ENCODE results near the gene BCO2.
"Not testable (repeated sequence)": the region's sequence is repeated elsewhere in the genome, so short reads cannot be mapped to it uniquely, and the experiment has no call there.

BCO2 gene, protein sequence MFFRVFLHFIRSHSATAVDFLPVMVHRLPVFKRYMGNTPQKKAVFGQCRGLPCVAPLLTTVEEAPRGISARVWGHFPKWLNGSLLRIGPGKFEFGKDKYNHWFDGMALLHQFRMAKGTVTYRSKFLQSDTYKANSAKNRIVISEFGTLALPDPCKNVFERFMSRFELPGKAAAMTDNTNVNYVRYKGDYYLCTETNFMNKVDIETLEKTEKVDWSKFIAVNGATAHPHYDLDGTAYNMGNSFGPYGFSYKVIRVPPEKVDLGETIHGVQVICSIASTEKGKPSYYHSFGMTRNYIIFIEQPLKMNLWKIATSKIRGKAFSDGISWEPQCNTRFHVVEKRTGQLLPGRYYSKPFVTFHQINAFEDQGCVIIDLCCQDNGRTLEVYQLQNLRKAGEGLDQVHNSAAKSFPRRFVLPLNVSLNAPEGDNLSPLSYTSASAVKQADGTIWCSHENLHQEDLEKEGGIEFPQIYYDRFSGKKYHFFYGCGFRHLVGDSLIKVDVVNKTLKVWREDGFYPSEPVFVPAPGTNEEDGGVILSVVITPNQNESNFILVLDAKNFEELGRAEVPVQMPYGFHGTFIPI

GRCh38 chr11:112174789-112175598 lies at the start of gene BCO2:
Gene BCO2, plus strand, starts transcription at chr11:112175512. Its CDS starts 90 bp downstream, at chr11:112175602.
- DNase-seq (ENCODE audit: low read depth): no peak

GRCh38 chr11:112127056-112127455 lies 48.3 kb upstream of the BCO2 start:
- no peak for DNase-seq (ENCODE audit: low read depth)

DNA sequence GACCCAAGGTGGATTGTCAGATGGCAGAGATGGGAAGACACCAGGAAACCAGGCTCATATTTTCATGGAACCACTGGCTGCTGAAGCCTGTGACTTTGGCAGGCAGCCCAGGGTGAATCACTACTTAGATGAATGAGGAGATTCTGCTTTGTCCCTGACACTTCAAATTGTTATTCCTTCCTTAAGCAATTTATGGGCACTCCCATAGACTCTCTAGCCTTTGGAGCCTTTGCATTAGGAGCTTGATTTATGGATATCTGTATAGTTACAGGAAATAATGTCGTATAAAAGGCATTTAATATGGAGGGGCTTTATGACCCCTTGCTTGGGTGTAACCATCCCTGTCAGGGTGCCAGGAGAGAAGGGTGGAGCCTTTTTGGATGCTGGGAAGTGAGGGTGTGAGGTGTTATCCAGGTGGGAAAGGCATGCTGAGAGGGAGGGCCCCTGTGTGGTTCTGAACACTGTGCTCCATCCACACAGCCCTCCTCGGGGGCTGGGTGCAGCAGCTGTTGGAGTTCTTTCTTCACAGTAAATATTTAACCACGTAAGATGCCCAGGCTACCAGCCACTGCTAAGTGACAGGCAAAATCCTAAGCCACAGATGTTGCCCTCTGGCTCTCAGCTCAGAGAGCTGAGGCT lies 46.7 kb upstream of the BCO2 start:
- DNase-seq (ENCODE audit: low read depth): no peak

GRCh38 chr11:112129656-112130055 lies 45.7 kb upstream of the BCO2 start:
- DNase-seq (ENCODE audit: low read depth): no peak

DNA sequence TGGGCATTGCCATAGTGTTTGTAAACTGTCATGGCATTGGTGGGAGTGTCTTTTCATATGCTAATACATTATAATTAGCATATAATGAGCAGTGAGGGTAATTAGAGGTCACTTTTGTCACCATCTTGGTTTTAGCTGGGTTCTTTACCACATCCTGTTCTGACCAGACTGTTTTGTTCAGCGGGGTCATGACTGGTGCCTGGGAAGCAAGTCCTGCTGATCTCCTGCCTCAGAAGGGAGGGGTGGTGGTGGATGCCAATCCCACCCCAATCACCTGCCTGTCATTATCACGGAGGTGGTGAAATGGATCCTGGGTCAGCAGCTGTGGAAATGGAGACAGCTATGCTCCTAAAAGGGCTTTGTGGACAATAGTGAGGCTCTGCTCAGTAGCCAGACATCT lies 42.6 kb upstream of the BCO2 start:
- DNase-seq (ENCODE audit: low read depth): no peak

DNA sequence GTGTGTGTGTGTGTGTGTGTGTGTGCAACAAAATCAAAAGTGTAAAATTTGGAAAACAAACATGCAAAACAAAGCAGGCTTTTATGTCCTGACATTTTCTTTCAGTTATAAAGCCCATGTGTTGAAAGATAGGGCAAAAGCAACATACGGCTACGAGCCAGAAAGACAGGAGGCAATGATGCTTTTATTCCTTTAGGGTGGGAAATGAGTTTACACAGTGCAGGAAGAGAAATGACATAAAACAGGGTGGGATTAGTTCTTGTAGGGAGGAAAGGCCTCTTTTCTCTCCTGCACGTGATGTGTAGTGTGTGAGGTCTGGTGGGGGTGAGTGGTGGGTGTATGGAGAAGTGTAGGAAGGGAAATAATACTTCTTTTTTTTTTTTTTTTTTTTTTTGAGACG lies 40.8 kb upstream of the BCO2 start:
- no peak for DNase-seq (ENCODE audit: low read depth)

GRCh38 chr11:112143597-112143996 lies 31.7 kb upstream of the BCO2 start:
- DNase-seq (ENCODE audit: low read depth): no peak

DNA sequence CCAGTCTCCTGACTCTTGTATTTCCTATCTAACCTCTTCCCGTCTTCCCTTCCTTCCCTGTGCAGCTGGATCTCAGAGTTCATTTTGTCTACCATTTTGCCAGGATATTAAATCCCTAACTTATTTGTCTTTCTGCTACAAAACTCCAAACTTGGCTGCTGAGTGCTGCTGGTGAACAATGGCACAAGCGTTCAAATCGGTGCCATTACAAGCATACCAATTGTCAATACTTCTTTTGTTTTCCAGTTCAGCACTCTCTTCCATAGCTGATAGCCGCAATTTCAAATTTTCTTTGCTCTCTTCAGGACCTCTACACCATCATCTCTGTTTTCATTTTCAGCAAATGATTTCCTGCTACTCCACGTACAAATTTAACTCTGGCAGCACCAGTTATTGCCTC lies 24.8 kb upstream of the BCO2 start:
- DNase-seq (ENCODE audit: low read depth): no peak

DNA sequence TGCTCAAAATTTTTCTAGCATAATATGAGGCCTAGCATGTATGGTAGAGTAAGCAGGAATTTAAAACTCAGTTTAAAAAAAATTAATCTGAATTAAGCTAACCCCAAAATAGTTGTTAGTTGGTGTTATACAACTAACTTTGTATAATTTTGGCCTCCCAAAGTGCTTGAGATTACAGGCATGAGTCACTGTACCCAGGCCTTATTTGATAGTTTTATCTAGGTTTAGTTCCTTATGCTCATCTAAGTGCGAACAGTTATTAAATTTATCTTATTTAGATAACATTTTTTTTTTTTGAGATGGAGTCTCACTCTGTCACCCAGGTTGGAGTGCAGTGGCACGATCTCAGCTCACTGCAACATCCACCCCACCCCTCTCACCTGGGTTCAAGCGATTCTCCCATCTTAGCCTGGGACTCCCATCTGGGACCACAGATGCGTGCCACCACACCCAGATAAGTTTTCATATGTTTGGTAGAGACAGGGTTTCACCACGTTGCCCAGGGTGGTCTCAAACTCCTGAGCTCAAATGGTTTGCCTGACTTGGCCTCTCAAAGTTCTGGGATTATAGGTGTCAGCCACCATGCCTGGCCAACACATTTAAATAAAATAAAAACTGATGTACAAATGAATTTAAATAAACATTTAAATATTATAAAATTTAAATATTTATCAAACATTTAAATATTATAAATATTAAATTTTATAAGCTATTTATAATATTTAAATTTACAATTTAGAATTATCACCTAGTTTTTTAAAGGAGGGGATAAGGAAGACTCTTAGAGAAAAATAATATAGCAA lies 19.0 kb upstream of the BCO2 start:
- DNase-seq (ENCODE audit: low read depth): no peak

DNA sequence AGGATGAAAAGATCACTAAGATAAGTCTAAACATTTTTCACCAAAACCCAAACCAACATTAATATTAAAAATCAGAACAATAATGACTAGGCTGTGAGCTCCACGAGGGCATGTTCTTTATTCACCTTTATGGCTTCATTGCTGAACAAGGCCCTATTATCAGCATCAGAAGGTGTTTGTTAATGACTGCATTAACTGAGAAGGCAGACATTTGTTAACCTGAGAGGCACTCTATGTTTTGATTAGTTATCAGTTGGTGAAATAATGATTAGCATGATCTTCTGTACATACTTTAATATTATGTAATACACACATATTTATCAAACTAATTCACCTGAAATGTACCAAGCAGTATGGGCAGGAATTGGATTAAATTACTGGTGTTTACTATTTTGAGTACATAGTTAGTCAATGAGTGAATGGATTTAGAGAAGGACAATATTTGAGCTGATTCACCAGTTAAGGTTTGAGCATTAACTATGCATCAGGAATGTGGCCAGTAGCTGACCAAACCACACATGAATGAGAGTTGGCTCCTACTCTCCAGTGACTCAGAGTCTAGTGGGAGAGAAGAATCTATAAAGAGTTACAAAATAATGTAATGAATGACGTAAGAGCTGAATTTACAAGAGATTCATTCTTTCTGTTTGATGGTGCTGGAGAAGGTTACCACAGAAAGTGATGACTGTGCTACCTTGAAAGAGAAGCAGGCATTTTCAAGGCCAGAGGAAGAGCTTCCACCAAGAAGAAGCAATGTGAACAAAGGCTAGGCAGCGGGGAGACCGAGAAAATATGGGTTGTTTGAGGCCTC lies 18.2 kb upstream of the BCO2 start:
- DNase-seq (ENCODE audit: low read depth): no peak

GRCh38 chr11:112159098-112160065 lies 15.9 kb upstream of the BCO2 start:
- DNase-seq (ENCODE audit: low read depth): no peak

GRCh38 chr11:112160091-112160848 lies 15.0 kb upstream of the BCO2 start:
- no peak for DNase-seq (ENCODE audit: low read depth)

GRCh38 chr11:112161012-112161411 lies 14.3 kb upstream of the BCO2 start:
- DNase-seq (ENCODE audit: low read depth): no peak

- DNase-seq (ENCODE audit: low read depth): not testable (repeated sequence)
Measured at GRCh38 chr11:112162200-112162599, 13.1 kb upstream of the BCO2 start.

- DNase-seq (ENCODE audit: low read depth): no peak
Measured at GRCh38 chr11:112162761-112163546, 12.4 kb upstream of the BCO2 start.

- DNase-seq (ENCODE audit: low read depth): no peak
Measured at GRCh38 chr11:112163875-112164685, 11.2 kb upstream of the BCO2 start, which contains the start of gene IL18. Gene IL18, minus strand, starts transcription at chr11:112164094. Its CDS starts 9,041 bp downstream, at chr11:112155053.

GRCh38 chr11:112165049-112165448 lies 10.3 kb upstream of the BCO2 start:
- DNase-seq (ENCODE audit: low read depth): no peak
